ENCODE results near the gene TNFRSF6B.

- TF ChIP-seq CTCF (IDR thresholded peaks at IDR 0.05) (no peak), POLR2A (IDR thresholded peaks at IDR 0.05) (no peak)
These were observed 41.2 kb downstream of the TNFRSF6B start for GRCh38 chr20:63737695-63737944.
